ENCODE data around the gene CPED1. TPM values are rescaled to one million over a fixed set of nuclear protein-coding genes. Genes with fewer than 3 reads are reported as not detected.

The CPED1 gene
- total RNA-seq, 1 experiment from 2014 or later, result 0.44 TPM

DNA sequence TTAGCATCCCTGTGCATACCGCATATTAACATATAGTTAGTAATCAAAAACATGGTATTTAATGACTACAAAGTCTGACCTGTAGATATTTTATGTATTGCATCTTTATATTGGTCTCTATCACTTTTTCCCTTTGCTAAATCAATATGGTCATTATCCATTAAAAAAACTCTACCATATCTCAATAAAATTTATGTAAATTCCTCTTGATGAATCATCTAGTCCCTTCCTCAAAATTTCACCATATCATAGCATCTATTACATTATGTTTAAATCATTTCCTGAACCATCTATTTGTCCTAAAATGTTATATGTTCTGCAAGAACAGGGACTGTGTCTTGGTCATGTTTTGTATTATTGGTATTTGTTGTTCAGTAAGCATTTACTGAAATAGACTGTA, 45.6 kb upstream of the CPED1 start (continued):
- TF ChIP-seq STAT6 (CRISPR knock-in tag; conservative IDR thresholded peaks at IDR 0.05; ENCODE audit: low read depth), result no peak
- no peak for TF ChIP-seq ZNF121 (CRISPR knock-in tag; IDR thresholded peaks at IDR 0.05)
- TF ChIP-seq NR3C1 (CRISPR knock-in tag; conservative IDR thresholded peaks at IDR 0.05; ENCODE audit: low read depth), result no peak
- TF ChIP-seq TEAD1 (CRISPR knock-in tag; IDR thresholded peaks at IDR 0.05), result no peak

DNA sequence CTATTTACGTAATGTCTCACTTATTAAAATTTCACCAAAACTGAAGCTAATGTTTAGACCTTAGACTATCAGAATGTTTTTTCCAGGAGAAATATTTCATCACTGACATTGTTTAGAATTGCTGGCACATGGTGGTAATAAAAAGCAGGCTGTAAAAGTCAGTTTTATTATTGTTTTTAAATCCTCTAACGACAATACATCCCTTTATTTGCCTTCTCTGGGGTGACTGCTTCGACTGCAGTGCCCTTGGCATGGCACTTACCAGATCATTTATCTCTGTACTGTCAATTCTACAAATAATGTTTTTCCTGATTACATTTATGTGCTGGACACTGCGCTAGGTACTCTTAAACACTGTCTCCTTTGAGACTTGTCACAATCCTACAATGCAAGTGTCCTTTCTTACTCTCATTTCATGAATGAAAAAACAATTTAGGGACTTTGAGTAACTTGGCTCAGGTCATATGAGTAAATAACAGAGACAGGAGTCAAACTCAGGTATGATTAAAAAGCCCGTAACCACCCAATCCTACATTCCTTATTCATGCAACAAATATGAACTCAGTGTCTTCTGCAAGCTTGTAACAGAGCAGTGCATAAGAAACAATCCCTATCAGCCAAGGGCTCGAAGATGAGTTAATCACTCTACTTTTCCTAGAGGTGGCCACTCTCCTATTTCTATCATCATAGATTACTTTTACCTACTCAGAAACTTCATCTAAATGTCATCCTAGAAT, 43.5 kb upstream of the CPED1 start:
- peaks cover 7% of the 10 kb centered on the region; the same call in 1 of the 2 replicates for H3K4me1 Mint-ChIP-seq
- no peaks in the 10 kb centered on the region for H3K9me3 Mint-ChIP-seq
- DNase-seq (ENCODE audit: low spot score) (no peak), ATAC-seq (no peak)
- H3K27ac Mint-ChIP-seq, result no peak overlapping the region
- H3K4me3 Mint-ChIP-seq, result no peak overlapping the region
- TF ChIP-seq, protein P1, sequence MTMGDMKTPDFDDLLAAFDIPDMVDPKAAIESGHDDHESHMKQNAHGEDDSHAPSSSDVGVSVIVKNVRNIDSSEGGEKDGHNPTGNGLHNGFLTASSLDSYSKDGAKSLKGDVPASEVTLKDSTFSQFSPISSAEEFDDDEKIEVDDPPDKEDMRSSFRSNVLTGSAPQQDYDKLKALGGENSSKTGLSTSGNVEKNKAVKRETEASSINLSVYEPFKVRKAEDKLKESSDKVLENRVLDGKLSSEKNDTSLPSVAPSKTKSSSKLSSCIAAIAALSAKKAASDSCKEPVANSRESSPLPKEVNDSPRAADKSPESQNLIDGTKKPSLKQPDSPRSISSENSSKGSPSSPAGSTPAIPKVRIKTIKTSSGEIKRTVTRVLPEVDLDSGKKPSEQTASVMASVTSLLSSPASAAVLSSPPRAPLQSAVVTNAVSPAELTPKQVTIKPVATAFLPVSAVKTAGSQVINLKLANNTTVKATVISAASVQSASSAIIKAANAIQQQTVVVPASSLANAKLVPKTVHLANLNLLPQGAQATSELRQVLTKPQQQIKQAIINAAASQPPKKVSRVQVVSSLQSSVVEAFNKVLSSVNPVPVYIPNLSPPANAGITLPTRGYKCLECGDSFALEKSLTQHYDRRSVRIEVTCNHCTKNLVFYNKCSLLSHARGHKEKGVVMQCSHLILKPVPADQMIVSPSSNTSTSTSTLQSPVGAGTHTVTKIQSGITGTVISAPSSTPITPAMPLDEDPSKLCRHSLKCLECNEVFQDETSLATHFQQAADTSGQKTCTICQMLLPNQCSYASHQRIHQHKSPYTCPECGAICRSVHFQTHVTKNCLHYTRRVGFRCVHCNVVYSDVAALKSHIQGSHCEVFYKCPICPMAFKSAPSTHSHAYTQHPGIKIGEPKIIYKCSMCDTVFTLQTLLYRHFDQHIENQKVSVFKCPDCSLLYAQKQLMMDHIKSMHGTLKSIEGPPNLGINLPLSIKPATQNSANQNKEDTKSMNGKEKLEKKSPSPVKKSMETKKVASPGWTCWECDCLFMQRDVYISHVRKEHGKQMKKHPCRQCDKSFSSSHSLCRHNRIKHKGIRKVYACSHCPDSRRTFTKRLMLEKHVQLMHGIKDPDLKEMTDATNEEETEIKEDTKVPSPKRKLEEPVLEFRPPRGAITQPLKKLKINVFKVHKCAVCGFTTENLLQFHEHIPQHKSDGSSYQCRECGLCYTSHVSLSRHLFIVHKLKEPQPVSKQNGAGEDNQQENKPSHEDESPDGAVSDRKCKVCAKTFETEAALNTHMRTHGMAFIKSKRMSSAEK (CRISPR knock-in tag; IDR thresholded peaks at IDR 0.05; ENCODE audit: borderline replicate concordance), result no peak
- no peak for TF ChIP-seq MLX (CRISPR knock-in tag; IDR thresholded peaks at IDR 0.05)
- TF ChIP-seq, protein P2, sequence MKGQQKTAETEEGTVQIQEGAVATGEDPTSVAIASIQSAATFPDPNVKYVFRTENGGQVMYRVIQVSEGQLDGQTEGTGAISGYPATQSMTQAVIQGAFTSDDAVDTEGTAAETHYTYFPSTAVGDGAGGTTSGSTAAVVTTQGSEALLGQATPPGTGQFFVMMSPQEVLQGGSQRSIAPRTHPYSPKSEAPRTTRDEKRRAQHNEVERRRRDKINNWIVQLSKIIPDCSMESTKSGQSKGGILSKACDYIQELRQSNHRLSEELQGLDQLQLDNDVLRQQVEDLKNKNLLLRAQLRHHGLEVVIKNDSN (CRISPR knock-in tag; IDR thresholded peaks at IDR 0.05), result no peak
- TF ChIP-seq FOXK1 (CRISPR knock-in tag; IDR thresholded peaks at IDR 0.05), result no peak
- no peak for TF ChIP-seq SOX15 (CRISPR knock-in tag; IDR thresholded peaks at IDR 0.05)
- TF ChIP-seq ESRRA (CRISPR knock-in tag; IDR thresholded peaks at IDR 0.05; ENCODE audit: borderline replicate concordance), result no peak
- TF ChIP-seq, protein P3, sequence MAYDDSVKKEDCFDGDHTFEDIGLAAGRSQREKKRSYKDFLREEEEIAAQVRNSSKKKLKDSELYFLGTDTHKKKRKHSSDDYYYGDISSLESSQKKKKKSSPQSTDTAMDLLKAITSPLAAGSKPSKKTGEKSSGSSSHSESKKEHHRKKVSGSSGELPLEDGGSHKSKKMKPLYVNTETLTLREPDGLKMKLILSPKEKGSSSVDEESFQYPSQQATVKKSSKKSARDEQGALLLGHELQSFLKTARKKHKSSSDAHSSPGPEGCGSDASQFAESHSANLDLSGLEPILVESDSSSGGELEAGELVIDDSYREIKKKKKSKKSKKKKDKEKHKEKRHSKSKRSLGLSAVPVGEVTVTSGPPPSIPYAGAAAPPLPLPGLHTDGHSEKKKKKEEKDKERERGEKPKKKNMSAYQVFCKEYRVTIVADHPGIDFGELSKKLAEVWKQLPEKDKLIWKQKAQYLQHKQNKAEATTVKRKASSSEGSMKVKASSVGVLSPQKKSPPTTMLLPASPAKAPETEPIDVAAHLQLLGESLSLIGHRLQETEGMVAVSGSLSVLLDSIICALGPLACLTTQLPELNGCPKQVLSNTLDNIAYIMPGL (CRISPR knock-in tag; IDR thresholded peaks at IDR 0.05), result no peak
- no peak for TF ChIP-seq ZNF396 (CRISPR knock-in tag; IDR thresholded peaks at IDR 0.05; ENCODE audit: borderline replicate concordance)
- no peak for TF ChIP-seq GRHL2 (CRISPR knock-in tag; IDR thresholded peaks at IDR 0.05; ENCODE audit: insufficient replicate concordance, severe bottlenecking)
- TF ChIP-seq ZMAT4 (CRISPR knock-in tag; IDR thresholded peaks at IDR 0.05), result no peak
- no peak for TF ChIP-seq SP1 (CRISPR knock-in tag; conservative IDR thresholded peaks at IDR 0.05)
- TF ChIP-seq CREB1 (CRISPR knock-in tag; IDR thresholded peaks at IDR 0.05), result no peak
- TF ChIP-seq ZNF317 (CRISPR knock-in tag; IDR thresholded peaks at IDR 0.05; ENCODE audit: borderline replicate concordance, low read depth), result no peak
- TF ChIP-seq, protein P4, sequence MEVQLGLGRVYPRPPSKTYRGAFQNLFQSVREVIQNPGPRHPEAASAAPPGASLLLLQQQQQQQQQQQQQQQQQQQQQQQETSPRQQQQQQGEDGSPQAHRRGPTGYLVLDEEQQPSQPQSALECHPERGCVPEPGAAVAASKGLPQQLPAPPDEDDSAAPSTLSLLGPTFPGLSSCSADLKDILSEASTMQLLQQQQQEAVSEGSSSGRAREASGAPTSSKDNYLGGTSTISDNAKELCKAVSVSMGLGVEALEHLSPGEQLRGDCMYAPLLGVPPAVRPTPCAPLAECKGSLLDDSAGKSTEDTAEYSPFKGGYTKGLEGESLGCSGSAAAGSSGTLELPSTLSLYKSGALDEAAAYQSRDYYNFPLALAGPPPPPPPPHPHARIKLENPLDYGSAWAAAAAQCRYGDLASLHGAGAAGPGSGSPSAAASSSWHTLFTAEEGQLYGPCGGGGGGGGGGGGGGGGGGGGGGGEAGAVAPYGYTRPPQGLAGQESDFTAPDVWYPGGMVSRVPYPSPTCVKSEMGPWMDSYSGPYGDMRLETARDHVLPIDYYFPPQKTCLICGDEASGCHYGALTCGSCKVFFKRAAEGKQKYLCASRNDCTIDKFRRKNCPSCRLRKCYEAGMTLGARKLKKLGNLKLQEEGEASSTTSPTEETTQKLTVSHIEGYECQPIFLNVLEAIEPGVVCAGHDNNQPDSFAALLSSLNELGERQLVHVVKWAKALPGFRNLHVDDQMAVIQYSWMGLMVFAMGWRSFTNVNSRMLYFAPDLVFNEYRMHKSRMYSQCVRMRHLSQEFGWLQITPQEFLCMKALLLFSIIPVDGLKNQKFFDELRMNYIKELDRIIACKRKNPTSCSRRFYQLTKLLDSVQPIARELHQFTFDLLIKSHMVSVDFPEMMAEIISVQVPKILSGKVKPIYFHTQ (CRISPR knock-in tag; IDR thresholded peaks at IDR 0.05), result no peak
- no peak for TF ChIP-seq OVOL2 (CRISPR knock-in tag; IDR thresholded peaks at IDR 0.05; ENCODE audit: borderline replicate concordance)
- H3K27me3 Mint-ChIP-seq (ENCODE audit: low read depth), result no peaks in the 10 kb centered on the region
- ChIA-PET CTCF (no interaction called here), POLR2A (no interaction called here)
- no peaks in the 10 kb centered on the region for H3K36me3 Mint-ChIP-seq

Measured in WTC11 (cell line).